Measurements from ENCODE around the gene RIPOR3. TPM values are rescaled to one million over a fixed set of nuclear protein-coding genes. Genes with fewer than 3 reads are reported as not detected.

Gene RIPOR3
- total and polyA plus RNA-seq, 9 of the 15 experiments (the other 6 are each of a cell fraction or from before 2014, with no cell fraction given) = 3.3 to 62.7 (median 21.4) TPM

GRCh38 chr20:50731055-50731929 lies 40.0 kb upstream of the RIPOR3 start, which contains the start of gene PARD6B (continued):
- TF ChIP-seq XRCC5 (IDR thresholded peaks at IDR 0.05; ENCODE audit: low read depth, low read length) (no peak), DDX20 (tag; IDR thresholded peaks at IDR 0.05; ENCODE audit: low read depth) (no peak), SAFB (IDR thresholded peaks at IDR 0.05; ENCODE audit: borderline replicate concordance, low read depth, low read length) (peak; percentile 68), CREB1 (IDR thresholded peaks at IDR 0.05) (no peak; the same call in 1 of the 2 replicates), CREB1 (CRISPR knock-in tag; IDR thresholded peaks at IDR 0.05) (no peak; the same call in none of the 2 replicates), BCL6 (CRISPR knock-in tag; IDR thresholded peaks at IDR 0.05) (no peak), ZNF124 (CRISPR knock-in tag; IDR thresholded peaks at IDR 0.05) (no peak), RBM25 (IDR thresholded peaks at IDR 0.05; ENCODE audit: low read depth, low read length, severe bottlenecking) (peak; percentile 97), SMAD1 (IDR thresholded peaks at IDR 0.05; ENCODE audit: low read depth, low read length, partially characterized antibody) (no peak), PHB2 (IDR thresholded peaks at IDR 0.05; ENCODE audit: low read depth) (no peak), ZNF436 (CRISPR knock-in tag; IDR thresholded peaks at IDR 0.05) (no peak), ZNF3 (CRISPR knock-in tag; IDR thresholded peaks at IDR 0.05) (no peak), SAP30 (IDR thresholded peaks at IDR 0.05; ENCODE audit: borderline replicate concordance, insufficient read depth, low read depth, low read length, poor library complexity, severe bottlenecking) (no peak), RBM22 (IDR thresholded peaks at IDR 0.05; ENCODE audit: low read depth, low read length, poor library complexity, severe bottlenecking) (peak; percentile 69), KDM2B (CRISPR knock-in tag; IDR thresholded peaks at IDR 0.05) (peak; percentile 87; the same call in 1 of the 2 replicates), ZKSCAN3 (CRISPR knock-in tag; IDR thresholded peaks at IDR 0.05) (no peak), ZNF184 (CRISPR knock-in tag; IDR thresholded peaks at IDR 0.05) (no peak), ARID4B (CRISPR knock-in tag; IDR thresholded peaks at IDR 0.05) (peak; percentile 91), ZNF175 (CRISPR knock-in tag; IDR thresholded peaks at IDR 0.05; ENCODE audit: low read depth) (no peak), U2AF1 (optimal IDR thresholded peaks at IDR 0.05; ENCODE audit: low read depth, low read length) (peak; percentile 56), BMI1 (IDR thresholded peaks at IDR 0.05; ENCODE audit: low read length) (no peak), STAG1 (CRISPR knock-in tag; IDR thresholded peaks at IDR 0.05; ENCODE audit: borderline replicate concordance) (no peak), PHF21A (IDR thresholded peaks at IDR 0.05; ENCODE audit: borderline replicate concordance, low read depth) (no peak), SMAD3 (CRISPR knock-in tag; conservative IDR thresholded peaks at IDR 0.05) (no peak), SMARCE1 (IDR thresholded peaks at IDR 0.05) (no peak), HMGN3 (IDR thresholded peaks at IDR 0.05; ENCODE audit: borderline replicate concordance, extremely low read depth, insufficient read length, low read depth, low read length) (peak; percentile 95)

Measured in K562 (cell line).